A673 (cell line): ENCODE results near the gene CCL17. TPM values are rescaled to one million over a fixed set of nuclear protein-coding genes. Genes with fewer than 3 reads are reported as not detected.

Experiments used
- BruUV-seq: library from RNA; stranded (reverse); fragments of 400-500 nt; replicated peaks from 2 replicates; lab custom pipeline; 2021; lab: Mats Ljungman, UMichigan
- CTCF ChIA-PET: fragments of 300-600 bp; sonication (Branson Sonifier 250); formaldehyde crosslinking; loops from one replicate; lab custom pipeline; 2022; ENCODE audit warnings: antibody characterized with exemption; lab: Charles Lee
- POLR2A ChIA-PET: fragments of 300-600 bp; sonication (Branson Sonifier 250); formaldehyde crosslinking; loops from one replicate; lab custom pipeline; 2022; ENCODE audit warnings: antibody characterized with exemption; ENCODE audit not compliant: low non-redundant PET; lab: Charles Lee
- DNase-seq: peaks from one replicate; pipeline ENCODE4 v3.0.0-alpha.2; 2015; ENCODE audit warnings: low spot score
- H3K27ac ChIP-seq: fragments of 200-600 bp; sonication (generic); 2 replicates; pipeline ENCODE4 v1.5.1; 2016; ENCODE audit warnings: mixed run types, low read depth, mild to moderate bottlenecking, mixed read lengths, antibody characterized with exemption, low read length; ENCODE audit not compliant: poor library complexity, severe bottlenecking
- H3K27me3 ChIP-seq: fragments of 200-600 bp; sonication (generic); replicated peaks from 2 replicates; pipeline ENCODE4 v1.6.1; 2017; ENCODE audit warnings: mixed run types, low read depth, mild to moderate bottlenecking, mixed read lengths, antibody characterized with exemption, low read length; ENCODE audit not compliant: insufficient read depth, poor library complexity
- H3K36me3 ChIP-seq: fragments of 200-600 bp; sonication (generic); 2 replicates; pipeline ENCODE4 v1.6.1; 2016; ENCODE audit warnings: mixed run types, mild to moderate bottlenecking, mixed read lengths, antibody characterized with exemption, low read length; ENCODE audit not compliant: insufficient read depth, poor library complexity, severe bottlenecking
- H3K4me1 ChIP-seq: fragments of 200-600 bp; sonication (generic); 2 replicates; pipeline ENCODE4 v1.6.1; 2017; ENCODE audit warnings: mixed run types, mild to moderate bottlenecking, mixed read lengths, antibody characterized with exemption, low read length; ENCODE audit not compliant: insufficient read depth, poor library complexity, severe bottlenecking
- H3K4me3 ChIP-seq: fragments of 200-600 bp; sonication (generic); 2 replicates; pipeline ENCODE4 v1.5.1; 2016; ENCODE audit warnings: low read depth, mixed run types, mild to moderate bottlenecking, mixed read lengths, low read length; ENCODE audit not compliant: poor library complexity, severe bottlenecking
- H3K9me3 ChIP-seq: fragments of 200-600 bp; sonication (generic); 2 replicates; pipeline ENCODE4 v1.6.1; 2016; ENCODE audit warnings: mixed run types, low read depth, mild to moderate bottlenecking, mixed read lengths, antibody characterized with exemption, low read length; ENCODE audit not compliant: poor library complexity, severe bottlenecking
- CTCF ChIP-seq: fragments of 300-800, 200-600 bp; sonication (generic); conservative IDR thresholded peaks from 2 replicates; pipeline ENCODE4 v1.5.1; 2017; ENCODE audit warnings: low read depth, mild to moderate bottlenecking, antibody characterized with exemption, low read length, moderate library complexity, mixed read lengths
- EZH2 ChIP-seq: fragments of 200-600 bp; sonication (generic); IDR thresholded peaks from 2 replicates; pipeline ENCODE4 v1.6.1; 2017; ENCODE audit warnings: borderline replicate concordance, low read depth, mild to moderate bottlenecking, mixed read lengths, antibody characterized with exemption, low read length; ENCODE audit not compliant: poor library complexity, severe bottlenecking
- intact Hi-C: fragments of 100-400 bp; cut with micrococcal nuclease; formaldehyde crosslinking; loops from one replicate; pipeline ENCODE4 v1.10.0; 2022; ENCODE audit not compliant: unreplicated experiment
- total RNA-seq: library from RNA; stranded (reverse); gene quantifications from 2 replicates; pipeline ENCODE4 v1.2.3, GENCODE V29; 2021

CCL17 gene
- total RNA-seq, 1 experiment from 2014 or later = not detected

GRCh38 chr16:57366544-57367040 is 38.0 kb upstream of the CCL17 start:
- ChIA-PET CTCF (no interaction called here), POLR2A (no interaction called here)
- no peak overlapping the region for H3K27ac ChIP-seq
- TF ChIP-seq CTCF (no peak), EZH2 (no peak)
- no peaks in the 10 kb centered on the region for H3K9me3 ChIP-seq
- BruUV-seq = no TSS peak
- H3K4me3 ChIP-seq = no peak overlapping the region
- no peaks in the 10 kb centered on the region for H3K27me3 ChIP-seq
- H3K36me3 ChIP-seq = no peaks in the 10 kb centered on the region
- no peaks in the 10 kb centered on the region for H3K4me1 ChIP-seq
- intact Hi-C loops = no loop called here
- DNase-seq = no peak

- DNase-seq = no peak
- ChIA-PET POLR2A (no interaction called here), CTCF (no interaction called here)
- no peak for TF ChIP-seq CTCF
- TF ChIP-seq EZH2 = no peak
- no peaks in the 10 kb centered on the region for H3K9me3 ChIP-seq
- H3K36me3 ChIP-seq = no peaks in the 10 kb centered on the region
- no peak overlapping the region for H3K27ac ChIP-seq
- no peak overlapping the region for H3K4me3 ChIP-seq
- no TSS peak for BruUV-seq
- H3K27me3 ChIP-seq = no peaks in the 10 kb centered on the region
- peaks cover 2% of the 10 kb centered on the region for H3K4me1 ChIP-seq
- intact Hi-C loops = no loop called here
These were observed 37.3 kb upstream of the CCL17 start for GRCh38 chr16:57367116-57367752.

- DNase-seq = no peak
- no peaks in the 10 kb centered on the region for H3K9me3 ChIP-seq
- no peaks in the 10 kb centered on the region for H3K27me3 ChIP-seq
- no peak for TF ChIP-seq EZH2
- no peak for TF ChIP-seq CTCF
- BruUV-seq = no TSS peak
- H3K4me3 ChIP-seq = no peak overlapping the region
- POLR2A ChIA-PET = interaction anchor here (0.5 kb wide), 1 partner anchor 58 kb away, joined by 3 read pairs; no protein-coding TSS in a partner anchor
- CTCF ChIA-PET = no interaction called here
- intact Hi-C loops = no loop called here
- peaks cover 7% of the 10 kb centered on the region for H3K4me1 ChIP-seq
- no peaks in the 10 kb centered on the region for H3K36me3 ChIP-seq
- no peak overlapping the region for H3K27ac ChIP-seq
These were observed 32.8 kb upstream of the CCL17 start for GRCh38 chr16:57371494-57372371.
